HCT116 (cell line): ENCODE data around the gene GREB1L. TPM values are rescaled to one million over a fixed set of nuclear protein-coding genes. Genes with fewer than 3 reads are reported as not detected.

Experiments used
- ATAC-seq: fragments of 200-7000 bp; cut with Tn5 transposase; 2 replicates; pipeline ENCODE4 v1.9.1; 2020; ENCODE audit warnings: mild to moderate bottlenecking, moderate library complexity
- BruUV-seq: library from RNA; stranded (reverse); fragments of 400-500 nt; replicated peaks from 2 replicates; lab custom pipeline; 2021; lab: Mats Ljungman, UMichigan
- CTCF ChIA-PET: fragments of 300-600 bp; sonication (Branson Sonifier 250); formaldehyde crosslinking; loops from one replicate; lab custom pipeline; 2021; ENCODE audit warnings: antibody characterized with exemption; lab: Charles Lee
- POLR2A ChIA-PET: fragments of 300-600, 350-600 bp; sonication (Branson Sonifier 250); formaldehyde crosslinking; loops from one replicate; lab custom pipeline; 2021; ENCODE audit warnings: antibody characterized with exemption; lab: Charles Lee
- RAD21 ChIA-PET, 2 experiments: fragments of 300-600 bp; sonication (Branson Sonifier 250); formaldehyde crosslinking; loops; one replicate each; lab custom pipeline; 2023; ENCODE audit warnings: low total read pairs in 2 of 2; ENCODE audit not compliant: uncharacterized antibody in 2 of 2, unreplicated experiment in 2 of 2, low non-redundant PET in 1 of 2; lab: Charles Lee
- DNase-seq: peaks from one replicate; pipeline ENCODE4 v3.0.0-alpha.2; 2010; ENCODE audit warnings: low read depth, low spot score
- H2AFZ ChIP-seq: fragments of 200-600 bp; shearing (Covaris generic), sonication (generic); 2 replicates; pipeline ENCODE4 v1.6.1; 2017; ENCODE audit warnings: low read depth, mixed run types, mixed read lengths, antibody characterized with exemption, low read length; ENCODE audit not compliant: poor library complexity, severe bottlenecking
- H3K27ac ChIP-seq: 2 replicates; pipeline ENCODE4 v1.5.1; 2012; ENCODE audit warnings: low read depth, low read length
- H3K27me3 ChIP-seq: fragments of 200-600 bp; sonication (generic); 2 replicates; pipeline ENCODE4 v1.6.1; 2016; ENCODE audit warnings: mixed run types, low read length, mixed read lengths; ENCODE audit not compliant: insufficient read depth
- H3K36me3 ChIP-seq, 2 experiments: fragments of 200-500 bp in 1 of 2; fragments of 200-600 bp in 1 of 2; sonication (Bioruptor generic) in 1 of 2; sonication (generic) in 1 of 2; 2 replicates each; pipeline versions ENCODE4 v1.5.1 to v1.6.1; 2014 to 2016; ENCODE audit warnings: low read length in 2 of 2, inconsistent platforms in 1 of 2, mixed read lengths in 1 of 2, mixed run types in 1 of 2; ENCODE audit not compliant: insufficient read depth in 2 of 2, control insufficient read depth in 1 of 2
- H3K4me1 ChIP-seq, 2 experiments: fragments of 200-600 bp in 1 of 2; sonication (generic) in 1 of 2; 2 replicates each; pipeline versions ENCODE4 v1.5.1 to v1.6.1; 2012 to 2017; ENCODE audit warnings: low read length in 2 of 2, inconsistent platforms in 1 of 2, mild to moderate bottlenecking in 1 of 2, mixed read lengths in 1 of 2, mixed run types in 1 of 2, moderate library complexity in 1 of 2; ENCODE audit not compliant: insufficient read depth in 2 of 2, control insufficient read depth in 1 of 2
- H3K4me2 ChIP-seq: fragments of 200-600 bp; sonication (generic); 2 replicates; pipeline ENCODE4 v1.6.1; 2017; ENCODE audit warnings: mixed run types, low read length, mixed read lengths
- H3K4me3 ChIP-seq, 2 experiments: fragments of 200-600 bp in 1 of 2; sonication (generic) in 1 of 2; replicated peaks in 1 of 2; 2 replicates each; pipeline ENCODE4 v1.5.1; 2011 to 2016; ENCODE audit warnings: low read length in 2 of 2, control low read depth in 1 of 2, low read depth in 1 of 2, mild to moderate bottlenecking in 1 of 2, mixed read lengths in 1 of 2, mixed run types in 1 of 2
- H3K79me2 ChIP-seq: fragments of 200-600 bp; sonication (generic); 2 replicates; pipeline ENCODE4 v1.6.1; 2017; ENCODE audit warnings: mild to moderate bottlenecking, mixed run types, low read length, moderate library complexity, mixed read lengths; ENCODE audit not compliant: insufficient read depth
- H3K9ac ChIP-seq: fragments of 200-600 bp; sonication (generic); 2 replicates; pipeline ENCODE4 v1.6.1; 2016; ENCODE audit warnings: low read length, mixed read lengths
- H3K9me2 ChIP-seq: fragments of 200-600 bp; sonication (generic), shearing (Covaris generic); 2 replicates; pipeline ENCODE4 v1.6.1; 2017; ENCODE audit warnings: mixed run types, mild to moderate bottlenecking, moderate library complexity; ENCODE audit not compliant: insufficient read depth
- H3K9me3 ChIP-seq, 2 experiments: fragments of 200-500 bp in 1 of 2; fragments of 200-600 bp in 1 of 2; sonication (Bioruptor generic) in 1 of 2; sonication (generic) in 1 of 2; 2 replicates each; pipeline ENCODE4 v1.6.1; 2014 to 2017; ENCODE audit warnings: low read length in 2 of 2, mixed read lengths in 2 of 2, inconsistent platforms in 1 of 2, low read depth in 1 of 2, mild to moderate bottlenecking in 1 of 2, mixed run types in 1 of 2, moderate library complexity in 1 of 2; ENCODE audit not compliant: control insufficient read depth in 1 of 2, insufficient read depth in 1 of 2
- H4K20me1 ChIP-seq: fragments of 200-600 bp; sonication (generic), shearing (Covaris generic); 2 replicates; pipeline ENCODE4 v1.6.1; 2017; ENCODE audit warnings: mixed run types, mild to moderate bottlenecking, moderate library complexity; ENCODE audit not compliant: insufficient read depth
- CBX3 ChIP-seq: IDR thresholded peaks from 2 replicates; pipeline ENCODE4 v1.6.1; 2012; ENCODE audit warnings: low read depth
- CEBPB ChIP-seq: IDR thresholded peaks from 2 replicates; pipeline ENCODE4 v1.6.1; 2012; ENCODE audit warnings: low read depth
- EZH2 ChIP-seq: fragments of 200-600 bp; sonication (generic); IDR thresholded peaks from 2 replicates; pipeline ENCODE4 v1.6.1; 2017; ENCODE audit warnings: antibody characterized with exemption, mixed run types
- POLR2AphosphoS5 ChIP-seq: IDR thresholded peaks from 2 replicates; pipeline ENCODE4 v1.6.1; 2011; ENCODE audit warnings: mild to moderate bottlenecking, low read depth, low read length, moderate library complexity
- SIN3A ChIP-seq: IDR thresholded peaks from 2 replicates; pipeline ENCODE4 v1.6.1; 2012; ENCODE audit warnings: low read depth
- ZNF274 ChIP-seq: fragments of 200-500 bp; sonication (Bioruptor generic); IDR thresholded peaks from 2 replicates; pipeline ENCODE4 v1.6.1; 2014; ENCODE audit warnings: mild to moderate bottlenecking, low read depth, low read length, inconsistent platforms
- intact Hi-C: fragments of 100-400 bp; cut with micrococcal nuclease; formaldehyde crosslinking; loops from 2 replicates; pipeline ENCODE4 v1.10.0; 2022
- total RNA-seq: library from RNA; stranded (reverse); gene quantifications from one replicate; pipeline ENCODE4 v1.2.1, GENCODE V29; 2021; ENCODE audit not compliant: unreplicated experiment
- TF ChIP-seq, protein P1 (sequence below): IDR thresholded peaks from 2 replicates; pipeline ENCODE4 v1.6.1; 2011; ENCODE audit warnings: mild to moderate bottlenecking, low read length, moderate library complexity; ENCODE audit not compliant: insufficient replicate concordance; ENCODE audit errors: extremely low read depth
- TF ChIP-seq, protein P2 (sequence below): IDR thresholded peaks from 2 replicates; pipeline ENCODE4 v1.6.1; 2012
- TF ChIP-seq, protein P3 (sequence below): IDR thresholded peaks from 2 replicates; pipeline ENCODE4 v1.6.1; 2012; ENCODE audit warnings: low read depth
- TF ChIP-seq, protein P4 (sequence below), 3 experiments: fragments of 200-600 bp in 1 of 3; sonication (generic) in 1 of 3; IDR thresholded peaks in 2 of 3; conservative IDR thresholded peaks in 1 of 3; 2 replicates each; pipeline ENCODE4 v1.5.1; 2012 to 2017; ENCODE audit warnings: low read depth in 2 of 3, low read length in 2 of 3, antibody characterized with exemption in 1 of 3, borderline replicate concordance in 1 of 3, control low read depth in 1 of 3, mild to moderate bottlenecking in 1 of 3, mixed read lengths in 1 of 3, mixed run types in 1 of 3, moderate library complexity in 1 of 3; ENCODE audit not compliant: insufficient read depth in 1 of 3

Gene GREB1L
- total RNA-seq, 1 experiment from 2014 or later: 12.2 TPM

DNA sequence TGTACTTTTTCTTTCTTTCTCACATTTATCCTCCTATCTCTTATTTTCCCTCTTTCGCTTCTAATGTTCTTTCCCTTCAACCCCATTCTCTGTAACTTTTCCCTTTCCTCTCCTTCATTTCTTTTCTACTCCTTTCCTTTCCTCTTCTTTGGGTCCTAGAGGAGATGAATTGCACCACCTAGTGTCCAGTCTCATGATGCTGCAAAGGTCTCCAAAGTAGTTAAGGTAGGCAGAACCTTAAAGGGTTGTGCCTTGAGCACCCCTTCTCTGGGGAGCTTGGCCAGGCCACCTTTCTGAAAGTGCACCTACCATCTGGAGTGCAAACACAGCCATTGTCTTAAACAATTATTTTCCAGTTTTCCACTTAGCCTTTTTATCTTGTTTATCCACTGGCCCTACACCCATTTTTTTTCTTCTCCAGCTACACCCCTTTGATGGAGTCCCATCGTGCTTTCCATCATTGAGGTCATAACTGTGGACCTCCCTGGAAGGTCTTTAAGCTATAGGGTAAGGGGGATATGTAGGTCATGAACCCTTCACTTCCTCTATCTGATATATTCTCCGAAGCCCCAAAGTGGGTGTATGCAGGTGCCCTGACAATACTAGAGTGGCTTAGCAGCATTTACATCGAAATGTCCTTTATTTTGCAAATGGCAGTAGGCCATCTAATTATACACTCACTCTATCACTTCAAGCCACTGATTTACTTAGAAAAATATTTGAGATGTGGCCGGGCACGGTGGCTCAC, 202.6 kb downstream of the GREB1L start (continued):
- TF ChIP-seq, protein P1, sequence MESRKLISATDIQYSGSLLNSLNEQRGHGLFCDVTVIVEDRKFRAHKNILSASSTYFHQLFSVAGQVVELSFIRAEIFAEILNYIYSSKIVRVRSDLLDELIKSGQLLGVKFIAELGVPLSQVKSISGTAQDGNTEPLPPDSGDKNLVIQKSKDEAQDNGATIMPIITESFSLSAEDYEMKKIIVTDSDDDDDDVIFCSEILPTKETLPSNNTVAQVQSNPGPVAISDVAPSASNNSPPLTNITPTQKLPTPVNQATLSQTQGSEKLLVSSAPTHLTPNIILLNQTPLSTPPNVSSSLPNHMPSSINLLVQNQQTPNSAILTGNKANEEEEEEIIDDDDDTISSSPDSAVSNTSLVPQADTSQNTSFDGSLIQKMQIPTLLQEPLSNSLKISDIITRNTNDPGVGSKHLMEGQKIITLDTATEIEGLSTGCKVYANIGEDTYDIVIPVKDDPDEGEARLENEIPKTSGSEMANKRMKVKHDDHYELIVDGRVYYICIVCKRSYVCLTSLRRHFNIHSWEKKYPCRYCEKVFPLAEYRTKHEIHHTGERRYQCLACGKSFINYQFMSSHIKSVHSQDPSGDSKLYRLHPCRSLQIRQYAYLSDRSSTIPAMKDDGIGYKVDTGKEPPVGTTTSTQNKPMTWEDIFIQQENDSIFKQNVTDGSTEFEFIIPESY: no peak
- TF ChIP-seq ZNF274 (no peak), SIN3A (no peak)
- TF ChIP-seq, protein P2, sequence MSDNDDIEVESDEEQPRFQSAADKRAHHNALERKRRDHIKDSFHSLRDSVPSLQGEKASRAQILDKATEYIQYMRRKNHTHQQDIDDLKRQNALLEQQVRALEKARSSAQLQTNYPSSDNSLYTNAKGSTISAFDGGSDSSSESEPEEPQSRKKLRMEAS: no peak
- TF ChIP-seq, all 23 proteins: peak for 2

DNA sequence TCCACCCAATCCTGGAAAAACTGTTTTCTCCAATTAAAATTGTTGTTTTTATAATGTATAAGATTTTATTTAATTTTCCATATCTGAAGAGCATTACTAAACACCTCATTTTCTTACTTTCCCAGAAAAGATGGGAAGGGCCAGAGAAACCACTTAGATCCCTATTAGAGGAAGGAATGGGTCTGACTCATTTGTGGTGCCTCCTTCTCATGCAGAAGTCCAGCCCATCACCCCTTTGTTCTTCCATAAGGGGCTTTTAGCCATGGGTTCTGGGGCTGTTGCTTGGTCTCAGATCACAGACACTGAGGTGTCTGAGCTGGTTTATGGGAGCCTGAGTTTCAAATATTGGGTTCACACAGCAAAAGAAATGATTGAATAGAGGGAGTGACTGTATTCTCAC, 206.3 kb downstream of the GREB1L start:
- POLR2A ChIA-PET: no interaction called here
- H3K36me3 ChIP-seq: no peaks in the 10 kb centered on the region
- RAD21 ChIA-PET: no interaction called here
- no peak for DNase-seq
- no peaks in the 10 kb centered on the region for H4K20me1 ChIP-seq
- H3K4me3 ChIP-seq: no peak overlapping the region
- no peaks in the 10 kb centered on the region for H3K27me3 ChIP-seq
- no peak overlapping the region for H3K27ac ChIP-seq
- H3K4me2 ChIP-seq: no peak overlapping the region
- CTCF ChIA-PET: interaction anchor here (5.6 kb wide), 1 partner anchor 253 kb away, joined by 51 read pairs; no protein-coding TSS in a partner anchor
- H3K4me1 ChIP-seq: peaks cover 0 to 6% of the 10 kb centered on the region in 2 experiments; a peak in 1 of 4 replicates
- no peak for ATAC-seq
- no peak overlapping the region for H3K9ac ChIP-seq
- H3K79me2 ChIP-seq: no peaks in the 10 kb centered on the region
- TF ChIP-seq, protein P1: no peak
- TF ChIP-seq EZH2: no peak
- TF ChIP-seq, protein P3, sequence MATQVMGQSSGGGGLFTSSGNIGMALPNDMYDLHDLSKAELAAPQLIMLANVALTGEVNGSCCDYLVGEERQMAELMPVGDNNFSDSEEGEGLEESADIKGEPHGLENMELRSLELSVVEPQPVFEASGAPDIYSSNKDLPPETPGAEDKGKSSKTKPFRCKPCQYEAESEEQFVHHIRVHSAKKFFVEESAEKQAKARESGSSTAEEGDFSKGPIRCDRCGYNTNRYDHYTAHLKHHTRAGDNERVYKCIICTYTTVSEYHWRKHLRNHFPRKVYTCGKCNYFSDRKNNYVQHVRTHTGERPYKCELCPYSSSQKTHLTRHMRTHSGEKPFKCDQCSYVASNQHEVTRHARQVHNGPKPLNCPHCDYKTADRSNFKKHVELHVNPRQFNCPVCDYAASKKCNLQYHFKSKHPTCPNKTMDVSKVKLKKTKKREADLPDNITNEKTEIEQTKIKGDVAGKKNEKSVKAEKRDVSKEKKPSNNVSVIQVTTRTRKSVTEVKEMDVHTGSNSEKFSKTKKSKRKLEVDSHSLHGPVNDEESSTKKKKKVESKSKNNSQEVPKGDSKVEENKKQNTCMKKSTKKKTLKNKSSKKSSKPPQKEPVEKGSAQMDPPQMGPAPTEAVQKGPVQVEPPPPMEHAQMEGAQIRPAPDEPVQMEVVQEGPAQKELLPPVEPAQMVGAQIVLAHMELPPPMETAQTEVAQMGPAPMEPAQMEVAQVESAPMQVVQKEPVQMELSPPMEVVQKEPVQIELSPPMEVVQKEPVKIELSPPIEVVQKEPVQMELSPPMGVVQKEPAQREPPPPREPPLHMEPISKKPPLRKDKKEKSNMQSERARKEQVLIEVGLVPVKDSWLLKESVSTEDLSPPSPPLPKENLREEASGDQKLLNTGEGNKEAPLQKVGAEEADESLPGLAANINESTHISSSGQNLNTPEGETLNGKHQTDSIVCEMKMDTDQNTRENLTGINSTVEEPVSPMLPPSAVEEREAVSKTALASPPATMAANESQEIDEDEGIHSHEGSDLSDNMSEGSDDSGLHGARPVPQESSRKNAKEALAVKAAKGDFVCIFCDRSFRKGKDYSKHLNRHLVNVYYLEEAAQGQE: no peak
- TF ChIP-seq CEBPB: no peak
- TF ChIP-seq, protein P4, sequence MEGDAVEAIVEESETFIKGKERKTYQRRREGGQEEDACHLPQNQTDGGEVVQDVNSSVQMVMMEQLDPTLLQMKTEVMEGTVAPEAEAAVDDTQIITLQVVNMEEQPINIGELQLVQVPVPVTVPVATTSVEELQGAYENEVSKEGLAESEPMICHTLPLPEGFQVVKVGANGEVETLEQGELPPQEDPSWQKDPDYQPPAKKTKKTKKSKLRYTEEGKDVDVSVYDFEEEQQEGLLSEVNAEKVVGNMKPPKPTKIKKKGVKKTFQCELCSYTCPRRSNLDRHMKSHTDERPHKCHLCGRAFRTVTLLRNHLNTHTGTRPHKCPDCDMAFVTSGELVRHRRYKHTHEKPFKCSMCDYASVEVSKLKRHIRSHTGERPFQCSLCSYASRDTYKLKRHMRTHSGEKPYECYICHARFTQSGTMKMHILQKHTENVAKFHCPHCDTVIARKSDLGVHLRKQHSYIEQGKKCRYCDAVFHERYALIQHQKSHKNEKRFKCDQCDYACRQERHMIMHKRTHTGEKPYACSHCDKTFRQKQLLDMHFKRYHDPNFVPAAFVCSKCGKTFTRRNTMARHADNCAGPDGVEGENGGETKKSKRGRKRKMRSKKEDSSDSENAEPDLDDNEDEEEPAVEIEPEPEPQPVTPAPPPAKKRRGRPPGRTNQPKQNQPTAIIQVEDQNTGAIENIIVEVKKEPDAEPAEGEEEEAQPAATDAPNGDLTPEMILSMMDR (IDR thresholded peaks at IDR 0.05 in 2 of 3, conservative IDR thresholded peaks at IDR 0.05 in 1 of 3; ENCODE audit: borderline replicate concordance in 1 of 3, insufficient read depth in 1 of 3, low read depth in 2 of 3, low read length in 2 of 3): no peak
- TF ChIP-seq CBX3: no peak
- TF ChIP-seq POLR2AphosphoS5: no peak
- no peak overlapping the region for H2AFZ ChIP-seq
- BruUV-seq: no TSS peak
- H3K9me3 ChIP-seq: no peaks in the 10 kb centered on the region
- intact Hi-C loops: no loop called here
- no peaks in the 10 kb centered on the region for H3K9me2 ChIP-seq
